ENCODE results near the gene GRIN1.

- TF ChIP-seq CTCF (IDR thresholded peaks at IDR 0.05; ENCODE audit: low read length), result no peak
- no peak for TF ChIP-seq EZH2 (IDR thresholded peaks at IDR 0.05; ENCODE audit: borderline replicate concordance, low read length)
Observed at GRCh38 chr9:137169896-137170358, 31.0 kb downstream of the GRIN1 start, which contains the start of gene LRRC26.

All from OCI-LY1 (cell line).